ENCODE measurements around the gene NUMA1. TPM values are rescaled to one million over a fixed set of nuclear protein-coding genes. Genes with fewer than 3 reads are reported as not detected.

The NUMA1 gene
- total and polyA plus RNA-seq, 2 of the 8 experiments (the other 6 are each of a cell fraction or from before 2014, with no cell fraction given): 101 to 107 TPM

DNA sequence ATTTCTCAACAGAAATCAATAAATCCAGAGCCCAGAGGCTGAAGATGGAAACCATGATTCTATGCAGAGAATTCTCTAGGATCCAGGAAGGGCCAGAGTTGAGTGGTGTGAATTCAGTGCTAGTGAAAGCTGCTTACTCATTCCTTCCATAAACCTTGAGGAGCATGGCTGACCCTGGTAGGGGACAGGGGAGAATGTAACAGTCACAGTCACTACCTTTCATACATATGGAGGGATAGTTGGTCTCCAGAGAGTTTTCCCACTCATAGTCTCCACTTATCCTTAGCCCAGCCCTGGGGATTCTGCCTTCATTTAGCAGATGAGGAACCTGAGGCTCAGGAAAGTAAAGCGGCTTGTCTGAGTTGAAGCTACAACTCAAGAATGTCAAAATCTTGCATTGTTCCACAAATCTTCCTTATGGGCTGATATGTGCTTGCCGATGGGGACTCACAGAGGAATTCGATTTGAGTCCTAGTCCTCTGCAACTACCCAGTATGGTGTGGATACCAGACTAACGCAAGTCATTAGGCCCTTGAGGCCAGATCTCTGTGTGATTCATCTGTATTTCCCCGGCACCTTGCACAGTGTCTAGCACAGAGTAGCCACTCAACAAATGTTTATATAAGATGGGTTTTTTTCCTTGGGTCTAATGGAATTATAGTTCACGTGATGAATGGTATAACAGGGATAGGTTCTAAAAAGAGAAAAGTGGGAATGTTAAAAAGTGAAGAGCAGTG, 35.8 kb upstream of the NUMA1 start (continued):
- TF ChIP-seq, protein P1, sequence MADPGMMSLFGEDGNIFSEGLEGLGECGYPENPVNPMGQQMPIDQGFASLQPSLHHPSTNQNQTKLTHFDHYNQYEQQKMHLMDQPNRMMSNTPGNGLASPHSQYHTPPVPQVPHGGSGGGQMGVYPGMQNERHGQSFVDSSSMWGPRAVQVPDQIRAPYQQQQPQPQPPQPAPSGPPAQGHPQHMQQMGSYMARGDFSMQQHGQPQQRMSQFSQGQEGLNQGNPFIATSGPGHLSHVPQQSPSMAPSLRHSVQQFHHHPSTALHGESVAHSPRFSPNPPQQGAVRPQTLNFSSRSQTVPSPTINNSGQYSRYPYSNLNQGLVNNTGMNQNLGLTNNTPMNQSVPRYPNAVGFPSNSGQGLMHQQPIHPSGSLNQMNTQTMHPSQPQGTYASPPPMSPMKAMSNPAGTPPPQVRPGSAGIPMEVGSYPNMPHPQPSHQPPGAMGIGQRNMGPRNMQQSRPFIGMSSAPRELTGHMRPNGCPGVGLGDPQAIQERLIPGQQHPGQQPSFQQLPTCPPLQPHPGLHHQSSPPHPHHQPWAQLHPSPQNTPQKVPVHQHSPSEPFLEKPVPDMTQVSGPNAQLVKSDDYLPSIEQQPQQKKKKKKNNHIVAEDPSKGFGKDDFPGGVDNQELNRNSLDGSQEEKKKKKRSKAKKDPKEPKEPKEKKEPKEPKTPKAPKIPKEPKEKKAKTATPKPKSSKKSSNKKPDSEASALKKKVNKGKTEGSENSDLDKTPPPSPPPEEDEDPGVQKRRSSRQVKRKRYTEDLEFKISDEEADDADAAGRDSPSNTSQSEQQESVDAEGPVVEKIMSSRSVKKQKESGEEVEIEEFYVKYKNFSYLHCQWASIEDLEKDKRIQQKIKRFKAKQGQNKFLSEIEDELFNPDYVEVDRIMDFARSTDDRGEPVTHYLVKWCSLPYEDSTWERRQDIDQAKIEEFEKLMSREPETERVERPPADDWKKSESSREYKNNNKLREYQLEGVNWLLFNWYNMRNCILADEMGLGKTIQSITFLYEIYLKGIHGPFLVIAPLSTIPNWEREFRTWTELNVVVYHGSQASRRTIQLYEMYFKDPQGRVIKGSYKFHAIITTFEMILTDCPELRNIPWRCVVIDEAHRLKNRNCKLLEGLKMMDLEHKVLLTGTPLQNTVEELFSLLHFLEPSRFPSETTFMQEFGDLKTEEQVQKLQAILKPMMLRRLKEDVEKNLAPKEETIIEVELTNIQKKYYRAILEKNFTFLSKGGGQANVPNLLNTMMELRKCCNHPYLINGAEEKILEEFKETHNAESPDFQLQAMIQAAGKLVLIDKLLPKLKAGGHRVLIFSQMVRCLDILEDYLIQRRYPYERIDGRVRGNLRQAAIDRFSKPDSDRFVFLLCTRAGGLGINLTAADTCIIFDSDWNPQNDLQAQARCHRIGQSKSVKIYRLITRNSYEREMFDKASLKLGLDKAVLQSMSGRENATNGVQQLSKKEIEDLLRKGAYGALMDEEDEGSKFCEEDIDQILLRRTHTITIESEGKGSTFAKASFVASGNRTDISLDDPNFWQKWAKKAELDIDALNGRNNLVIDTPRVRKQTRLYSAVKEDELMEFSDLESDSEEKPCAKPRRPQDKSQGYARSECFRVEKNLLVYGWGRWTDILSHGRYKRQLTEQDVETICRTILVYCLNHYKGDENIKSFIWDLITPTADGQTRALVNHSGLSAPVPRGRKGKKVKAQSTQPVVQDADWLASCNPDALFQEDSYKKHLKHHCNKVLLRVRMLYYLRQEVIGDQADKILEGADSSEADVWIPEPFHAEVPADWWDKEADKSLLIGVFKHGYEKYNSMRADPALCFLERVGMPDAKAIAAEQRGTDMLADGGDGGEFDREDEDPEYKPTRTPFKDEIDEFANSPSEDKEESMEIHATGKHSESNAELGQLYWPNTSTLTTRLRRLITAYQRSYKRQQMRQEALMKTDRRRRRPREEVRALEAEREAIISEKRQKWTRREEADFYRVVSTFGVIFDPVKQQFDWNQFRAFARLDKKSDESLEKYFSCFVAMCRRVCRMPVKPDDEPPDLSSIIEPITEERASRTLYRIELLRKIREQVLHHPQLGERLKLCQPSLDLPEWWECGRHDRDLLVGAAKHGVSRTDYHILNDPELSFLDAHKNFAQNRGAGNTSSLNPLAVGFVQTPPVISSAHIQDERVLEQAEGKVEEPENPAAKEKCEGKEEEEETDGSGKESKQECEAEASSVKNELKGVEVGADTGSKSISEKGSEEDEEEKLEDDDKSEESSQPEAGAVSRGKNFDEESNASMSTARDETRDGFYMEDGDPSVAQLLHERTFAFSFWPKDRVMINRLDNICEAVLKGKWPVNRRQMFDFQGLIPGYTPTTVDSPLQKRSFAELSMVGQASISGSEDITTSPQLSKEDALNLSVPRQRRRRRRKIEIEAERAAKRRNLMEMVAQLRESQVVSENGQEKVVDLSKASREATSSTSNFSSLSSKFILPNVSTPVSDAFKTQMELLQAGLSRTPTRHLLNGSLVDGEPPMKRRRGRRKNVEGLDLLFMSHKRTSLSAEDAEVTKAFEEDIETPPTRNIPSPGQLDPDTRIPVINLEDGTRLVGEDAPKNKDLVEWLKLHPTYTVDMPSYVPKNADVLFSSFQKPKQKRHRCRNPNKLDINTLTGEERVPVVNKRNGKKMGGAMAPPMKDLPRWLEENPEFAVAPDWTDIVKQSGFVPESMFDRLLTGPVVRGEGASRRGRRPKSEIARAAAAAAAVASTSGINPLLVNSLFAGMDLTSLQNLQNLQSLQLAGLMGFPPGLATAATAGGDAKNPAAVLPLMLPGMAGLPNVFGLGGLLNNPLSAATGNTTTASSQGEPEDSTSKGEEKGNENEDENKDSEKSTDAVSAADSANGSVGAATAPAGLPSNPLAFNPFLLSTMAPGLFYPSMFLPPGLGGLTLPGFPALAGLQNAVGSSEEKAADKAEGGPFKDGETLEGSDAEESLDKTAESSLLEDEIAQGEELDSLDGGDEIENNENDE (IDR thresholded peaks at IDR 0.05; ENCODE audit: insufficient replicate concordance, low read length): no peak
- no peak for TF ChIP-seq MAFK (IDR thresholded peaks at IDR 0.05; ENCODE audit: low read depth, low read length)
- no peak for TF ChIP-seq HDAC6 (IDR thresholded peaks at IDR 0.05; ENCODE audit: low read depth, low read length)
- TF ChIP-seq FOSL1 (IDR thresholded peaks at IDR 0.05; ENCODE audit: insufficient read depth, low read depth, low read length): no peak
- TF ChIP-seq HDAC2 (IDR thresholded peaks at IDR 0.05; ENCODE audit: borderline replicate concordance in 1 of 2, low read depth in 2 of 2, low read length in 2 of 2): no peak
- no peak for TF ChIP-seq KDM4A (IDR thresholded peaks at IDR 0.05; ENCODE audit: low read depth, low read length, severe bottlenecking)
